AG04449 (cell line): ENCODE results near the gene P2RY14.

ENCODE experiments used
- CTCF ChIA-PET: fragments of 350-600 bp; formaldehyde crosslinking; extraction: SDS; loops from one replicate; lab custom pipeline; 2021; ENCODE audit warnings: antibody characterized with exemption; lab: Yijun Ruan, JAX
- POLR2A ChIA-PET: fragments of 400-600, 350-600 bp; formaldehyde crosslinking; extraction: SDS; loops from one replicate; lab custom pipeline; 2020; ENCODE audit warnings: antibody characterized with exemption, inconsistent platforms; lab: Yijun Ruan, JAX
- DNase-seq: peaks from one replicate; pipeline ENCODE4 v3.0.0-alpha.2; 2010; ENCODE audit warnings: low read depth, low spot score
- H3K4me3 ChIP-seq: 2 replicates; pipeline ENCODE4 v1.5.1; 2011; ENCODE audit warnings: low read depth, mild to moderate bottlenecking, control low read depth, low read length
- TF ChIP-seq, protein P1 (sequence below): IDR thresholded peaks from one replicate; pipeline ENCODE4 v1.5.1; 2011; ENCODE audit warnings: mild to moderate bottlenecking, moderate library complexity, low read length, control low read depth, inconsistent platforms; ENCODE audit not compliant: insufficient read depth; ENCODE audit errors: missing control alignments

Gene P2RY14

DNA sequence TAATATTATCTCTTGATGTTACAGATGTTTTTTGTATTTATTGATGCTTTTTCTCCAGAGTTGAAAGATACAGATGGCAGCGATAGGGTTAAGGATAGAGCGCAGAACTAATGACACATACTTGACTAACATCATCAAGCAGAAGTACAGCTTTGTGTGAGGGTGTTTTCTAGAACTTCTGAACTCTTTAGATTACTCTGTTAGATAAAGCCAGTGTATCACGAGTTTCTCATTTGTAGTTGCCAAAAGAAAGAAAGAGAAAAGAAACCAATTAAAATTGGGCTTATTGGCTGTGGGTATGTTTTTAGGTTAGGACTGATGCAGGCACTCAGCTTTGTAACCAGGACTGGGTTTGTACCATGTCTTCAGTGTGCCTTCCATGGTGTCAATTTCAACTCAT lies 68.7 kb downstream of the P2RY14 start:
- ChIA-PET POLR2A (no interaction called here), CTCF (interaction anchor here (3.4 kb wide), 1 partner anchor 18 kb away, joined by 22 read pairs; no protein-coding TSS in a partner anchor)
- DNase-seq, result no peak
- no peak overlapping the region for H3K4me3 ChIP-seq
- TF ChIP-seq, protein P1, sequence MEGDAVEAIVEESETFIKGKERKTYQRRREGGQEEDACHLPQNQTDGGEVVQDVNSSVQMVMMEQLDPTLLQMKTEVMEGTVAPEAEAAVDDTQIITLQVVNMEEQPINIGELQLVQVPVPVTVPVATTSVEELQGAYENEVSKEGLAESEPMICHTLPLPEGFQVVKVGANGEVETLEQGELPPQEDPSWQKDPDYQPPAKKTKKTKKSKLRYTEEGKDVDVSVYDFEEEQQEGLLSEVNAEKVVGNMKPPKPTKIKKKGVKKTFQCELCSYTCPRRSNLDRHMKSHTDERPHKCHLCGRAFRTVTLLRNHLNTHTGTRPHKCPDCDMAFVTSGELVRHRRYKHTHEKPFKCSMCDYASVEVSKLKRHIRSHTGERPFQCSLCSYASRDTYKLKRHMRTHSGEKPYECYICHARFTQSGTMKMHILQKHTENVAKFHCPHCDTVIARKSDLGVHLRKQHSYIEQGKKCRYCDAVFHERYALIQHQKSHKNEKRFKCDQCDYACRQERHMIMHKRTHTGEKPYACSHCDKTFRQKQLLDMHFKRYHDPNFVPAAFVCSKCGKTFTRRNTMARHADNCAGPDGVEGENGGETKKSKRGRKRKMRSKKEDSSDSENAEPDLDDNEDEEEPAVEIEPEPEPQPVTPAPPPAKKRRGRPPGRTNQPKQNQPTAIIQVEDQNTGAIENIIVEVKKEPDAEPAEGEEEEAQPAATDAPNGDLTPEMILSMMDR, result no peak

DNA sequence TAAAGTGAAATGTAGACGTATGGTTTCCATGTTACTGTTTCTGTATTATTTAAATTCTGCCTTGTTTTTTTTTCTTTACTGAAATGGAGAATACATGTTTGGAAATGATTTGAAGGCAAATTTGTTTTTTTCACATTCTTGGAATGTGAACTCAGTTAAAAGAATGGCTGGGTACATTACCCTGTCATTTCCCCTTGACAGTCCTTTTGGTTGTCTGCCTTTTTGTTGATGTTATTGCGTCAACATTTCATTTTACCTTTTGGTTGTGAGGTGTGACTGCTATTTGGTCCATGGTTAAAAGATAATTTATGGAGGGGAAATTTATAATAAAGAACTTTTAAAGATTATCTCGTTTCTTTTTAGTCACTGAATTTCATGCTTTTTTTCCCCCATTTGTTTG lies 72.1 kb downstream of the P2RY14 start:
- CTCF ChIA-PET, result interaction anchor here (1.8 kb wide), 1 partner anchor 10 kb away, joined by 4 read pairs; no protein-coding TSS in a partner anchor
- DNase-seq, result no peak
- H3K4me3 ChIP-seq, result no peak overlapping the region
- POLR2A ChIA-PET, result no interaction called here
- TF ChIP-seq, protein P1, result no peak

DNA sequence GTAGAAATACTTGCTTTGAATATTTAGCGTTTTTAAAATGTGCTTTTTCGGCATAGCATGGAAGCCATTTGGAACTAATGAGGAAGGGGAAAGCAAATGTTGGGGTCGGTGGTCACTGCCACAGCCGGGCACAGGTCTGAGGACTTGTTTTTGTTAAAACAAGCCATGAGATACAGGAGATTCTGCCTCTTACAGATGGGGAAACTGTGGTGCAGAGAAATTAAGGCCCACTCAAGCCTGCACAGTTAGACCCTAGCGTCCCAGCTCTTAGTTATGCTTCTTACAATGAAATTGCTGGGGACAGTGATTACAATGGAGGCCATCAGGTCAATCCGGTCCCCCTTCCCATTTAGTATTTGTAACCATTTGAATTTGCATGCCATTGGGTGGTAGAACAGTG lies 72.9 kb downstream of the P2RY14 start:
- TF ChIP-seq, protein P1, result no peak
- POLR2A ChIA-PET, result no interaction called here
- DNase-seq, result no peak
- CTCF ChIA-PET, result no interaction called here
- no peak overlapping the region for H3K4me3 ChIP-seq

DNA sequence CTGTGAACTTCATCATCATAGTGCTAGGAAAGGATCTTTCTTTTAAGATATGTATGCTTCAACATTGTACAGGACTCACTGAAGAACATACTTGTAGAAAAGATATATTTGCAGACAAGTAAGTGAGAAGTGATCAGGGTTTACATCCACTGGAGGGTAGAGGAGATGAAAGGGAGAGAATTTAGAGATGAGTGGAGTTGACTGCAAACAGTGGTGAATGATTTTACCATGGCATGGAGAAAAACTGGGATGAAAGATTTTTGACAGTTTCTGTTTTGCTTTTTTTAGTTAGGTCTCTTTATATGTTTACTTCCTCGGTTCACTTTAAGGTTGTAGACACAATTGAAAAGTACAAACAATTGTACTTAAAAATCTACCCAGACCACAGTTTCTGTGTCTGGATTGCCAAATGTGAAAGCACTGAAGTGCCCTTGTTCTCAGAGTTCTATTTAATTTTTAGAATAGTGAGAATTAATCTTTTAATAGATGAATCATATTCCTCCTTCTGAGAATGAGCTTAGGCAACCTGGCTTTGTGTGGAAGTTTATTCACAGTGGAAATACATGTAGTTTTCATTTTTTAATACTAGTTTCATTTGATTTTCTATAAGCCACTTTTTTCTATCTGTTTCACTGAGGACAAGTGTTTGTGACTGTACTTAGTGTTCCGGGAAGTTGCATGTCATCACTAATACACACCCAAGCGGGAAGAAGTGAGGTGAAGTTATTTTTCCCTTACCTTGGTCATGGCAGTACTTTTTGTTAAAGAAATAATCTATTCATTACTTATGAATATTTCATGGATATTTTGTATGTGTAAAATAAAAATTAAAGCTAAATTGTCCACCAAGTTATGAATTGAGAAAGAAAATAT lies 73.6 kb downstream of the P2RY14 start:
- CTCF ChIA-PET, result no interaction called here
- TF ChIP-seq, protein P1, result no peak
- no peak overlapping the region for H3K4me3 ChIP-seq
- POLR2A ChIA-PET, result no interaction called here
- no peak for DNase-seq

DNA sequence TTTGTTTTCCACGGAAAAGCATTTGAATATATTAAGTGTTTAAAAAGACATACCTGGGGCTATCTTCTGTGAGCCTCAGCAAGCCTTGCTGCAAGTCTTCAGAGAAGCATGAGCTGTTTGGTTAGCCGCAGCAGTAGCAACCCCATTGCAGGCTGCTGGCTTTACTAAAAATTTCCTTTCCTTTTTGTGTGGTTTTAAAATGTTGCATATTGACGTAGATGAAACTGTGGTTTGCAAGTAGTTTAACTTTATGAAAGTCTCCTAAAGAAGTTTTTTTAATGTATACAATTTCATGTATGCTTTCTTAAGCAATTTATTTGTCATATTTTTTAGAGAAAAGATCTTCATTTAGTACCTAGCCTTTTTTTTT lies 75.3 kb downstream of the P2RY14 start, which contains the start of gene GPR171:
TSS of gene GPR171 (minus strand) at position 166 of the 370 bp plus-strand sequence. CDS start 3,830 bp downstream, outside the sequence.
- CTCF ChIA-PET, result interaction anchor here (1.6 to 3.0 kb wide), 2 partner anchors 24 to 35 kb away, joined by 11 to 12 read pairs; no protein-coding TSS in a partner anchor

More for the DNA sequence above, 75.3 kb downstream of the P2RY14 start, which contains the start of gene GPR171:
- H3K4me3 ChIP-seq, result no peak within 1 kb of the TSS
- POLR2A ChIA-PET, result no interaction called here
- TF ChIP-seq, protein P1, result no peak
- DNase-seq, result no peak
